ENCODE data around the gene GOLGA3.

GOLGA3 gene

DNA sequence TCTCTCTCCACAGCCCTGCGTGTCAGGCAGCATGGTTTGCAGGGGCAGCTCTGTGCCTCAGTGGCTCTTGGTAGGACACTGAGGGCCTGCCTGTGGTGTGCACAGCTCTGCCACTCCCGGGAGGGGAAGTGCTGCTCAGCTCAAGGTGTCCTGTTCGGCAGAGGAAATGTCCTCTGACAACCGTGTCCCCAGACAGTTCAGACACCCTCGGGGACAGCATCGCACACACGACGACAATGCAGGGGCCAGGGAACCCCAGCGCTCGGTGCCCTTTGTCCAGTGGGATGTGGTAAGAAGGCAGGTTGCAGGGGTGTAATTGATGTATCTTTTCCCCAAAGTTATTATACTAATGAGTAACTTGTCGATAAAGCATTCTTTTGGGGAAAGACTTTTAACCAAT is 81.3 kb downstream of the GOLGA3 start:
- TF ChIP-seq, protein P1, sequence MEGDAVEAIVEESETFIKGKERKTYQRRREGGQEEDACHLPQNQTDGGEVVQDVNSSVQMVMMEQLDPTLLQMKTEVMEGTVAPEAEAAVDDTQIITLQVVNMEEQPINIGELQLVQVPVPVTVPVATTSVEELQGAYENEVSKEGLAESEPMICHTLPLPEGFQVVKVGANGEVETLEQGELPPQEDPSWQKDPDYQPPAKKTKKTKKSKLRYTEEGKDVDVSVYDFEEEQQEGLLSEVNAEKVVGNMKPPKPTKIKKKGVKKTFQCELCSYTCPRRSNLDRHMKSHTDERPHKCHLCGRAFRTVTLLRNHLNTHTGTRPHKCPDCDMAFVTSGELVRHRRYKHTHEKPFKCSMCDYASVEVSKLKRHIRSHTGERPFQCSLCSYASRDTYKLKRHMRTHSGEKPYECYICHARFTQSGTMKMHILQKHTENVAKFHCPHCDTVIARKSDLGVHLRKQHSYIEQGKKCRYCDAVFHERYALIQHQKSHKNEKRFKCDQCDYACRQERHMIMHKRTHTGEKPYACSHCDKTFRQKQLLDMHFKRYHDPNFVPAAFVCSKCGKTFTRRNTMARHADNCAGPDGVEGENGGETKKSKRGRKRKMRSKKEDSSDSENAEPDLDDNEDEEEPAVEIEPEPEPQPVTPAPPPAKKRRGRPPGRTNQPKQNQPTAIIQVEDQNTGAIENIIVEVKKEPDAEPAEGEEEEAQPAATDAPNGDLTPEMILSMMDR (IDR thresholded peaks at IDR 0.05; ENCODE audit: low read depth, low read length), result no peak

DNA sequence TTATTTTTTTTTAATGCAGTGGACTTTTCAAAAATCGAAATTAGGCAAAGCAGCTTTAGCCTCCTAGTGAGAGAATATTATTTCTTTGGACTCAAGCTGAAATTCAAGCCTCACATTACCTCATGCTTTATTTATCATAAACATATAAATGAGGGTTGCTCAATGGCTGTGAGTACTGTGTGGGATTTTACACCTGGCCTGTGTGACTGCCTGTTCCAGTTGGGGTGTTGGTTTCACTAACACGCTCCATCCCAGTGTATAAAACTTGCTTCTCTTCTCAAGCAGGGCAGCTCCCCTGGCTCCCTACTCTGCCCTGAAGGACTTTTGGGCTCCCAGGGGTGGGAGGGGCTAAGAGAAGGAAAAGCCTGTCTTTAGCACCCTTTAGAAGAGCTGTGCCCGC is 82.1 kb downstream of the GOLGA3 start:
- no peak for DNase-seq (ENCODE audit: extremely low read depth, low read depth)
- TF ChIP-seq, protein P1 (IDR thresholded peaks at IDR 0.05; ENCODE audit: low read depth, low read length), result no peak

More for the DNA sequence above, 81.3 kb downstream of the GOLGA3 start:
- DNase-seq (ENCODE audit: extremely low read depth, low read depth), result no peak

DNA sequence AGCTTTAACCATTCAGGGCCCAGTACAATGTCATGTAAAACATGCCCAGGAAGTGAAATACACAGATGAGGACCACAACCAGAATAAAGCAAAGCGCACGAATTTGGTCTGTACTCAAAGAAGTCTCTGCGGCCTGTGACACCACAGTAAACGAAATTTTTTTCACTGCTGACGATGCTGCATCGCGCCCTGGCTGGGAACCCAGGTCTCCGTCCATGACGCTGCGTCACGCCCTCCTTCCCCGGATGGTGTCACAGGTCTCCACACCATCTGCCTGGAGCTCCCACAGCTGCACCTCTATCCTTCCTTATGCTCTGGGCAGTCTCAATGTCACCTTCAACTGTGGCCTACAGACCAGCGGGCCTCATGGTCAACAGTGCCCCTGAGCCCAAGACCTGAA is 84.8 kb downstream of the GOLGA3 start:
- TF ChIP-seq, protein P1 (IDR thresholded peaks at IDR 0.05; ENCODE audit: low read depth, low read length), result no peak
- DNase-seq (ENCODE audit: extremely low read depth, low read depth), result no peak

DNA sequence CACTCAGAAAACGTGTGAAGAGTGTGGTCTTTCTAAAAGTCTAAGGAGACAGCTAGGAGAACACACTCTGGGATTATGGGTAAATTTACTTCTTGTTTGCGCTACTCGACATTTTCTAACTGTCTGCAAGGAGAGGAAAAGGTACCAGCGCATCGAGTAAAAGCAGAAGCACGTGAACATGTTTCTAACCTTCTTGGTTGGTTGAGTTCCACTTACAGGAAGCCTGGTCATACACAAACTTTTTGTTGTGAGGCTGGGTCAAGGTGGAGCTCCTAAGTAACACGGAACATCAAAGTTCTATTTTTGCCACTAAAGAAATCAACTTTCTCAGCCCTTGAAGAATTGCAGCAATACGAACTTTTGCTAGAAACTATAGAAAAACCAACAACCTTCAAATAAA is 87.0 kb downstream of the GOLGA3 start:
- TF ChIP-seq, protein P1 (IDR thresholded peaks at IDR 0.05; ENCODE audit: low read depth, low read length), result no peak
- no peak for DNase-seq (ENCODE audit: extremely low read depth, low read depth)

DNA sequence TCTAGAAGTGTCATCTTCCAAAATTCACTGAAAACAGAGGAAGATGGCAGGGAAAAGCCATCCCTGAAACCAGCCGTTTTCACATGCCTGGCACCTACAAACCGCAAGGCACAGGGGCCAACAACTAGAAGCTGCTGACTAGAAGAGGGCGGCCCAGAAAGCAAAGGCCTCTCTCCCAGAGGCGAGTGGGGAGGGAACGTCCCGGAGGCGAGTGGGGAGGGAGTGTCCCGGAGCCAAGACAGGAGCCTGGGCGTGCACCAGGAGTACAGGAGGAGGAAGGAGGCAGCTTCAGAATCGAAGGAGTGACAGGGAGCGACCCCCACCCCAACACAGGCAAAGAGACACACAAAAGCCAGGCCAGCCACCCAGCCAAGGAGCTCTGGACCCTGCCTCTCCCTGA is 88.0 kb downstream of the GOLGA3 start:
- DNase-seq (ENCODE audit: extremely low read depth, low read depth), result no peak
- TF ChIP-seq, protein P1 (IDR thresholded peaks at IDR 0.05; ENCODE audit: low read depth, low read length), result no peak

DNA sequence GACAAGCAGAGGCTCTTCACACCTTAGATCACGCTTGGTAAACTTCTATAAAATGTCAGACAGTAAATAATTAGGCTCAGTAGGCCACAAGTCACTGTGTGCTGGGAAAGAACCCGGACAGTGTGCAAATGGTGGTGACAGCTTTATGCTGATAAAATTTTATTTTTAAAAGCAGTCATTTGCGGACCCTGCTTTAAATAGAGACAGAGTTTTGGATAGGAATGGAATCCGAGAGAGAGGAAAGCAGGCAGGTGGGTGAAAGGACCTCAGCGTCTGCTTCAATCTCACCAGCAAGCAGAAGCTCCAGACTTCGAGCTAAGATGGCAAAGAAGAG is 88.4 kb downstream of the GOLGA3 start:
- no peak for DNase-seq (ENCODE audit: extremely low read depth, low read depth)
- TF ChIP-seq, protein P1 (IDR thresholded peaks at IDR 0.05; ENCODE audit: low read depth, low read length), result no peak

DNA sequence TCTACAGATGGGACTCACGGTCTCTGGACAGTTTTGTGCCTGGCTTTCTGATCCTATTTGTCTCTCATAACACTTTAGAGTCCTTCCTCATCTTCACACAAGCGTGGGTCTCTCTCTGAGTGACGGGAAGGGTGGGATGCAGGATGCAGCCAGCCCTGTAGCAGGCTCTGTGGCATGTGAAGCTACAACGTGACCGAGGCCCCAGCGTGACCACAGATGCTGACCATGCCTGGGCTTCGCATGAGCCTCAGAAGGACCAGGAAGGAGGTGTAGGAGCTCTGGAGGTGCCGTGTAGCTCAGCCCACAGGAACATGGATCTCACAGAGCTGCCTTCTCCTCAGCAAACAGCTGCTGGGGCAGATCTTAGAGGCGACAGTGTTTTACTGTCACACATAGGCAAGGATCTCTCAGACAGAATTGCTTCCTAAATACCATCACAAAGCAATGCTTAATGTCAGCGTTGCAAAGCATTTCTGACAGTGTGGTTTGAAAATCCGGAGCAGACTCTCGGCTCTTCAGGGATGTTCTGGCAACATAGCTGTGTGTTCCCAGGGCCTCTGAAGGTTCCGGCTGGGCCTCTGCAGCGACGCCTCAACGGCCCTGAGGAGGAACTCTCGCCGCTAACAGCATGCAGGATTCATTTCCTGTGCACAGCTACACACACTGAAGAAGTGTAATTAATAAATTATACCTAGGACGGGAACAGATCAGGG is 88.9 kb downstream of the GOLGA3 start:
- TF ChIP-seq, protein P1 (IDR thresholded peaks at IDR 0.05; ENCODE audit: low read depth, low read length), result no peak
- DNase-seq (ENCODE audit: extremely low read depth, low read depth), result no peak
